ENCODE measurements around the gene HSD11B1L.
A peak's percentile ranks its signal among the peaks of the same experiment; 100 is the strongest.

HSD11B1L gene

GRCh38 chr19:5680437-5681368 is at the start of gene HSD11B1L, which contains the start of gene MICOS13:
HSD11B1L (plus strand) TSS chr19:5681027; CDS start chr19:5684833, 3,806 bp downstream.
MICOS13 (minus strand) TSS chr19:5680516; CDS start chr19:5680486, 30 bp downstream.
- peak; percentile 94 for DNase-seq (ENCODE audit: low read depth)

GRCh38 chr19:5631567-5632240 is 49.1 kb upstream of the HSD11B1L start:
- no peak for DNase-seq (ENCODE audit: low read depth)

- no peak for DNase-seq (ENCODE audit: low read depth)
These were observed 48.6 kb upstream of the HSD11B1L start for GRCh38 chr19:5632241-5632612.

- DNase-seq (ENCODE audit: low read depth): no peak
These were observed 48.2 kb upstream of the HSD11B1L start for GRCh38 chr19:5632657-5633056.

GRCh38 chr19:5635427-5635826 is 45.4 kb upstream of the HSD11B1L start:
- no peak for DNase-seq (ENCODE audit: low read depth)

GRCh38 chr19:5637971-5638370 is 42.9 kb upstream of the HSD11B1L start:
- DNase-seq (ENCODE audit: low read depth): no peak

GRCh38 chr19:5641171-5641570 is 39.7 kb upstream of the HSD11B1L start:
- no peak for DNase-seq (ENCODE audit: low read depth)

GRCh38 chr19:5642204-5642603 is 38.6 kb upstream of the HSD11B1L start:
- no peak for DNase-seq (ENCODE audit: low read depth)

GRCh38 chr19:5643060-5643459 is 37.8 kb upstream of the HSD11B1L start:
- DNase-seq (ENCODE audit: low read depth): no peak

- DNase-seq (ENCODE audit: low read depth): no peak
These were observed 36.8 kb upstream of the HSD11B1L start for GRCh38 chr19:5644037-5644436.

- DNase-seq (ENCODE audit: low read depth): no peak
These were observed 35.4 kb upstream of the HSD11B1L start for GRCh38 chr19:5645409-5645808.

- no peak for DNase-seq (ENCODE audit: low read depth)
These were observed 34.1 kb upstream of the HSD11B1L start for GRCh38 chr19:5646703-5647102.

- no peak for DNase-seq (ENCODE audit: low read depth)
These were observed 32.4 kb upstream of the HSD11B1L start for GRCh38 chr19:5648464-5648863.

- no peak for DNase-seq (ENCODE audit: low read depth)
These were observed 29.5 kb upstream of the HSD11B1L start for GRCh38 chr19:5651361-5651760.

GRCh38 chr19:5652261-5652660 is 28.6 kb upstream of the HSD11B1L start:
- no peak for DNase-seq (ENCODE audit: low read depth)

- DNase-seq (ENCODE audit: low read depth): no peak
These were observed 25.9 kb upstream of the HSD11B1L start for GRCh38 chr19:5654931-5655330.

GRCh38 chr19:5655412-5655811 is 25.4 kb upstream of the HSD11B1L start:
- no peak for DNase-seq (ENCODE audit: low read depth)

GRCh38 chr19:5661483-5661882 is 19.3 kb upstream of the HSD11B1L start:
- no peak for DNase-seq (ENCODE audit: low read depth)

GRCh38 chr19:5663904-5664303 is 16.9 kb upstream of the HSD11B1L start:
- no peak for DNase-seq (ENCODE audit: low read depth)

GRCh38 chr19:5664515-5664914 is 16.3 kb upstream of the HSD11B1L start:
- DNase-seq (ENCODE audit: low read depth): no peak

GRCh38 chr19:5665781-5666513 is 14.9 kb upstream of the HSD11B1L start:
- no peak for DNase-seq (ENCODE audit: low read depth)

GRCh38 chr19:5666921-5667610 is 13.8 kb upstream of the HSD11B1L start:
- DNase-seq (ENCODE audit: low read depth): no peak

All from non-pigmented ciliary epithelial cell (primary cell).